WTC11 (cell line): ENCODE results near the gene UNC93B1. TPM values are rescaled to one million over a fixed set of nuclear protein-coding genes. Genes with fewer than 3 reads are reported as not detected.

ENCODE experiments used
- ATAC-seq: fragments of 200-7000 bp; cut with Tn5 transposase; 2 replicates; pipeline ENCODE4 v1.10.0; 2021; ENCODE audit warnings: mild to moderate bottlenecking, moderate library complexity
- CTCF ChIA-PET: fragments of 300-600 bp; sonication (Branson Sonifier 250); formaldehyde crosslinking; loops from one replicate; lab custom pipeline; 2021; ENCODE audit warnings: antibody characterized with exemption; lab: Charles Lee
- POLR2A ChIA-PET: fragments of 350-600 bp; sonication (Branson Sonifier 250); formaldehyde crosslinking; loops from one replicate; lab custom pipeline; 2021; ENCODE audit warnings: antibody characterized with exemption; lab: Charles Lee
- DNase-seq: peaks from one replicate; pipeline ENCODE4 v3.0.0; 2021; ENCODE audit warnings: low spot score
- H3K27ac Mint-ChIP-seq: 2 replicates; pipeline ENCODE4 v1.8.0; 2021; ENCODE audit warnings: mixed read lengths
- H3K27me3 Mint-ChIP-seq: 2 replicates; pipeline ENCODE4 v1.8.0; 2021; ENCODE audit warnings: low read depth, mild to moderate bottlenecking, moderate library complexity, mixed read lengths
- H3K36me3 Mint-ChIP-seq: 2 replicates; pipeline ENCODE4 v1.8.0; 2021; ENCODE audit warnings: mixed read lengths
- H3K4me1 Mint-ChIP-seq: 2 replicates; pipeline ENCODE4 v1.8.0; 2022; ENCODE audit warnings: mixed read lengths
- H3K4me3 Mint-ChIP-seq: 2 replicates; pipeline ENCODE4 v1.8.0; 2021; ENCODE audit warnings: mild to moderate bottlenecking, moderate library complexity, mixed read lengths
- H3K9me3 Mint-ChIP-seq: 2 replicates; pipeline ENCODE4 v1.8.0; 2021; ENCODE audit warnings: mixed read lengths
- CBFB ChIP-seq: sonication (generic); formaldehyde crosslinking; IDR thresholded peaks from 2 replicates; pipeline ENCODE4 v1.8.1; 2022; ENCODE audit warnings: mild to moderate bottlenecking, low read depth, missing genetic modification reagents
- ERG ChIP-seq: fragments of 250-450 bp; sonication (Bioruptor Pico); IDR thresholded peaks from 2 replicates; pipeline ENCODE4 v1.8.0; 2021; ENCODE audit warnings: mild to moderate bottlenecking
- KAT7 ChIP-seq: sonication (generic); formaldehyde crosslinking; IDR thresholded peaks from 2 replicates; pipeline ENCODE4 v1.8.1; 2023; ENCODE audit warnings: missing genetic modification reagents, mild to moderate bottlenecking, borderline replicate concordance
- MYBL2 ChIP-seq: sonication (generic); formaldehyde crosslinking; IDR thresholded peaks from 2 replicates; pipeline ENCODE4 v1.8.1; 2023; ENCODE audit warnings: mild to moderate bottlenecking, moderate library complexity, missing genetic modification reagents
- NR2C2 ChIP-seq: sonication (generic); formaldehyde crosslinking; IDR thresholded peaks from 2 replicates; pipeline ENCODE4 v1.8.0; 2022; ENCODE audit warnings: mild to moderate bottlenecking, missing genetic modification reagents
- PREB ChIP-seq: sonication (generic); formaldehyde crosslinking; IDR thresholded peaks from 2 replicates; pipeline ENCODE4 v1.8.1; 2022; ENCODE audit warnings: mild to moderate bottlenecking, missing genetic modification reagents, moderate library complexity, borderline replicate concordance
- TP53 ChIP-seq: sonication (generic); formaldehyde crosslinking; IDR thresholded peaks from 2 replicates; pipeline ENCODE4 v1.8.1; 2023; ENCODE audit warnings: mild to moderate bottlenecking, missing genetic modification reagents
- ZNF532 ChIP-seq: fragments of 250-450 bp; sonication (Bioruptor Pico); IDR thresholded peaks from 2 replicates; pipeline ENCODE4 v1.9.0; 2021; ENCODE audit warnings: mild to moderate bottlenecking, borderline replicate concordance
- total RNA-seq: library from RNA; stranded (reverse); gene quantifications from 3 replicates; pipeline ENCODE4 v1.2.3, GENCODE V29; 2021
- TF ChIP-seq, protein P1 (sequence below): sonication (generic); formaldehyde crosslinking; conservative IDR thresholded peaks from 2 replicates; pipeline ENCODE4 v1.8.1; 2022; ENCODE audit warnings: mild to moderate bottlenecking, missing genetic modification reagents
- TF ChIP-seq, protein P2 (sequence below): sonication (generic); formaldehyde crosslinking; IDR thresholded peaks from 2 replicates; pipeline ENCODE4 v1.8.1; 2023; ENCODE audit warnings: mild to moderate bottlenecking, moderate library complexity, missing genetic modification reagents

Gene UNC93B1
- total RNA-seq, 1 experiment from 2014 or later = 27.9 TPM

- Mint-ChIP-seq H3K27me3 (no peaks in the 10 kb centered on the region), H3K36me3 (no peaks in the 10 kb centered on the region), H3K4me1 (peaks cover 8% of the 10 kb centered on the region), H3K4me3 (no peak overlapping the region), H3K27ac (no peak overlapping the region), H3K9me3 (no peaks in the 10 kb centered on the region)
- DNase-seq (no peak), ATAC-seq (no peak)
- ChIA-PET POLR2A (no interaction called here), CTCF (interaction anchor here (1.0 to 1.5 kb wide), 4 partner anchors 13 to 186 kb away, joined by 3 to 11 read pairs (median 4); partner anchors contain the start of genes ALDH3B1 and TCIRG1)
- TF ChIP-seq ERG (no peak), KAT7 (no peak), CBFB (CRISPR knock-in tag) (no peak), TP53 (CRISPR knock-in tag) (no peak)
- TF ChIP-seq, protein P1, sequence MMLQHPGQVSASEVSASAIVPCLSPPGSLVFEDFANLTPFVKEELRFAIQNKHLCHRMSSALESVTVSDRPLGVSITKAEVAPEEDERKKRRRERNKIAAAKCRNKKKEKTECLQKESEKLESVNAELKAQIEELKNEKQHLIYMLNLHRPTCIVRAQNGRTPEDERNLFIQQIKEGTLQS (CRISPR knock-in tag) = no peak
- TF ChIP-seq, protein P2, sequence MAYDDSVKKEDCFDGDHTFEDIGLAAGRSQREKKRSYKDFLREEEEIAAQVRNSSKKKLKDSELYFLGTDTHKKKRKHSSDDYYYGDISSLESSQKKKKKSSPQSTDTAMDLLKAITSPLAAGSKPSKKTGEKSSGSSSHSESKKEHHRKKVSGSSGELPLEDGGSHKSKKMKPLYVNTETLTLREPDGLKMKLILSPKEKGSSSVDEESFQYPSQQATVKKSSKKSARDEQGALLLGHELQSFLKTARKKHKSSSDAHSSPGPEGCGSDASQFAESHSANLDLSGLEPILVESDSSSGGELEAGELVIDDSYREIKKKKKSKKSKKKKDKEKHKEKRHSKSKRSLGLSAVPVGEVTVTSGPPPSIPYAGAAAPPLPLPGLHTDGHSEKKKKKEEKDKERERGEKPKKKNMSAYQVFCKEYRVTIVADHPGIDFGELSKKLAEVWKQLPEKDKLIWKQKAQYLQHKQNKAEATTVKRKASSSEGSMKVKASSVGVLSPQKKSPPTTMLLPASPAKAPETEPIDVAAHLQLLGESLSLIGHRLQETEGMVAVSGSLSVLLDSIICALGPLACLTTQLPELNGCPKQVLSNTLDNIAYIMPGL (CRISPR knock-in tag) = no peak
Observed at GRCh38 chr11:68022531-68022930, 18.6 kb upstream of the UNC93B1 start.

DNA sequence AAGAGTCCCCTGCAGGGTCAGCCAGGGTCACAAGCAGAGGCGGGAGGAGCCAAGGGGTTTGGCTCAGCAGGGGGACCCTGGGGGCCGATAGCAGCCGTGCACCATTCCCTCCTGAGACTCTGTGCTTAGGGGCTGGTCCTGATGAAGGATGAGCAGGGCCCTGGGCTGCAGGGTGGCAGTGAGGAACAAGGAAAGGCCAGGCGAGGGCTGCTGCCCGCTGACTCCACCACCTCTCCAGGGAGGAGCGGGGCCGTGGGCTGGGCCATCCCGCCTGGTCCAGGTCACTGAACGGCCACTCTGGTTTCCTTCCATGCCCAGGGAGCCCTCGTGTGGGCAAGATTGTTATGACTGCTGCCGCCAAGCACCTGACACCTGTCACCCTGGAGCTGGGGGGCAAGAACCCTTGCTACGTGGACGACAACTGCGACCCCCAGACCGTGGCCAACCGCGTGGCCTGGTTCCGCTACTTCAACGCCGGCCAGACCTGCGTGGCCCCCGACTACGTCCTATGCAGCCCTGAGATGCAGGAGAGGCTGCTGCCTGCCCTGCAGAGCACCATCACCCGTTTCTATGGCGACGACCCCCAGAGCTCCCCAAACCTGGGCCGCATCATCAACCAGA lies 17.4 kb upstream of the UNC93B1 start:
- H3K4me3 Mint-ChIP-seq = no peak overlapping the region
- no peak overlapping the region for H3K27ac Mint-ChIP-seq

More for the DNA sequence above, 17.4 kb upstream of the UNC93B1 start:
- Mint-ChIP-seq H3K27me3 (no peaks in the 10 kb centered on the region), H3K9me3 (no peaks in the 10 kb centered on the region), H3K36me3 (no peaks in the 10 kb centered on the region), H3K4me1 (peaks cover 8% of the 10 kb centered on the region)
- TF ChIP-seq MYBL2 (CRISPR knock-in tag) (no peak), PREB (CRISPR knock-in tag) (no peak), ERG (no peak), ZNF532 (no peak), NR2C2 (CRISPR knock-in tag) (no peak)
- ChIA-PET CTCF (interaction anchor here (0.6 to 2.2 kb wide), 9 partner anchors 8 to 137 kb away, joined by 3 to 11 read pairs (median 4); partner anchors contain the start of gene ALDH3B1), POLR2A (no interaction called here)
- DNase-seq = peak; percentile 53
- peak; percentile 32 for ATAC-seq
